Measurements from ENCODE around the gene CELA2B.

DNA sequence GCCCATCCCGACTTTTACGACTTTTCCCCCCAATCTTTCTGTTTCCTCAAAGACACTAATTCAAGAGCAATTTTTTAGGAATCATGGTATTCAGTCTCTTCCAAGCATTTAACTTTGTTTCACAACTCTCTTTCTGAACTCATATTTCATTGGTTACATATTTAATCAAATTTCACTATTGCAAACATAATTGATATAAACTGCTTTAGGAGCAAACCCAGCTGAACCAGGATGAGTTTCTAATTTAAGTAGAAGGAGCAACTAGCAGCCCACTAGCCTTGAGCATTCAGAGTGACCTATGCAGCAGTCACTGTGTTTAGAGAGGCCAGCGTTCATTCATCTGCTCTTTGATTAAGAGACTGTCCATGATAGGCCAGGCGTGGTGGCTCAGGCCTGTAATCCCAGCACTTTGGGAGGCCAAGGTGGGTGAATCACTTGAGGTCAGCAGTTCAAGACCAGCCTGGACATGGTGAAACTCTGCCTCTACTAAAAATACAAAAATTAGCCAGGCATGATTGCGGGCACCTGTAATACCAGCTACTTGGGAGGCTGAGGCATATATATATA is 1.8 kb downstream of the CELA2B start:
- TF ChIP-seq, protein P1, sequence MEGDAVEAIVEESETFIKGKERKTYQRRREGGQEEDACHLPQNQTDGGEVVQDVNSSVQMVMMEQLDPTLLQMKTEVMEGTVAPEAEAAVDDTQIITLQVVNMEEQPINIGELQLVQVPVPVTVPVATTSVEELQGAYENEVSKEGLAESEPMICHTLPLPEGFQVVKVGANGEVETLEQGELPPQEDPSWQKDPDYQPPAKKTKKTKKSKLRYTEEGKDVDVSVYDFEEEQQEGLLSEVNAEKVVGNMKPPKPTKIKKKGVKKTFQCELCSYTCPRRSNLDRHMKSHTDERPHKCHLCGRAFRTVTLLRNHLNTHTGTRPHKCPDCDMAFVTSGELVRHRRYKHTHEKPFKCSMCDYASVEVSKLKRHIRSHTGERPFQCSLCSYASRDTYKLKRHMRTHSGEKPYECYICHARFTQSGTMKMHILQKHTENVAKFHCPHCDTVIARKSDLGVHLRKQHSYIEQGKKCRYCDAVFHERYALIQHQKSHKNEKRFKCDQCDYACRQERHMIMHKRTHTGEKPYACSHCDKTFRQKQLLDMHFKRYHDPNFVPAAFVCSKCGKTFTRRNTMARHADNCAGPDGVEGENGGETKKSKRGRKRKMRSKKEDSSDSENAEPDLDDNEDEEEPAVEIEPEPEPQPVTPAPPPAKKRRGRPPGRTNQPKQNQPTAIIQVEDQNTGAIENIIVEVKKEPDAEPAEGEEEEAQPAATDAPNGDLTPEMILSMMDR (conservative IDR thresholded peaks at IDR 0.05; ENCODE audit: low read length), result no peak
- TF ChIP-seq EZH2phosphoT487 (IDR thresholded peaks at IDR 0.05; ENCODE audit: borderline replicate concordance, low read depth, low read length), result no peak

Data from OCI-LY7 (cell line).